AG04450 (cell line): ENCODE results near the gene ZNF708. TPM values are rescaled to one million over a fixed set of nuclear protein-coding genes. Genes with fewer than 3 reads are reported as not detected.

Source experiments
- CTCF ChIA-PET: fragments of 300-600, 350-600 bp; formaldehyde crosslinking; extraction: SDS; loops from one replicate; lab custom pipeline; 2022; ENCODE audit warnings: antibody characterized with exemption, inconsistent platforms; lab: Charles Lee
- POLR2A ChIA-PET: fragments of 350-600 bp; formaldehyde crosslinking; extraction: SDS; loops from one replicate; lab custom pipeline; 2021; ENCODE audit warnings: antibody characterized with exemption, inconsistent platforms; lab: Yijun Ruan, JAX
- DNase-seq: peaks from one replicate; pipeline ENCODE4 v3.0.0-alpha.2; 2011; ENCODE audit warnings: low read depth, low spot score
- H3K27ac ChIP-seq: one replicate; pipeline ENCODE4 v1.5.1; 2012; ENCODE audit warnings: low read depth, low read length, control low read depth
- H3K27me3 ChIP-seq: one replicate; pipeline ENCODE4 v1.6.0; 2012; ENCODE audit warnings: low read length; ENCODE audit not compliant: control insufficient read depth, insufficient read depth
- H3K4me3 ChIP-seq: 2 replicates; pipeline ENCODE4 v1.5.1; 2011; ENCODE audit warnings: mild to moderate bottlenecking, low read depth, low read length, control low read depth
- H3K9me3 ChIP-seq: 2 replicates; pipeline ENCODE4 v1.5.1; 2012; ENCODE audit warnings: low read length; ENCODE audit not compliant: control insufficient read depth, insufficient read depth
- CTCF ChIP-seq: IDR thresholded peaks from 2 replicates; pipeline ENCODE4 v1.5.1; 2011; ENCODE audit warnings: low read depth, low read length, control low read depth, inconsistent platforms
- polyA plus RNA-seq: library from polyadenylated mRNA; depleted of rRNA; stranded (reverse); fragments of >200 nt; gene quantifications from 2 replicates; pipeline ENCODE4 v1.2.3, GENCODE V29; 2011; rRNA removed

The ZNF708 gene
- polyA plus RNA-seq, 1 experiment: 4.4 TPM

- Histone ChIP-seq H3K27me3 (no peaks in the 10 kb centered on the region), H3K27ac (no peak overlapping the region), H3K4me3 (no peak overlapping the region), H3K9me3 (peaks cover 23% of the 10 kb centered on the region)
- ChIA-PET POLR2A (no interaction called here), CTCF (no interaction called here)
- DNase-seq: no peak
- TF ChIP-seq CTCF: peak; percentile 7; the same call in 1 of the 2 replicates
Observed at GRCh38 chr19:21256722-21257121, 72.5 kb downstream of the ZNF708 start.

Other genes with a start within 250 kb of the ZNF708 start
- 6.9 and 9.8 TPM in 2 replicates for gene ZNF714, start 247.2 kb downstream of the ZNF708 start, polyA plus RNA-seq
- gene ZNF431, start 187.4 kb downstream of the ZNF708 start, polyA plus RNA-seq: 4.5 and 5.8 TPM in 2 replicates
- gene ZNF738, start 29.6 kb upstream of the ZNF708 start, polyA plus RNA-seq: 5.3 and 8.2 TPM in 2 replicates
- gene ZNF493, start 67.7 kb upstream of the ZNF708 start, polyA plus RNA-seq: 5.8 and 6.4 TPM in 2 replicates
- 5.4 and 6.8 TPM in 2 replicates for gene ZNF429, start 176.2 kb upstream of the ZNF708 start, polyA plus RNA-seq